Measurements from ENCODE around the gene N4BP2L2.

The N4BP2L2 gene

GRCh38 chr13:32525766-32526165 lies 12.8 kb downstream of the N4BP2L2 start:
- no peak for TF ChIP-seq CTCF (IDR thresholded peaks at IDR 0.05; ENCODE audit: control extremely low read depth, extremely low read depth, low read depth, missing control alignments)
- ChIA-PET CTCF (interaction anchor here (1.6 to 1.9 kb wide), 2 partner anchors 13 to 16 kb away, joined by 4 to 5 read pairs; partner anchors contain the start of gene N4BP2L2), POLR2A (no interaction called here)
- DNase-seq (ENCODE audit: extremely low spot score), result no peak

GRCh38 chr13:32515246-32515645 lies 23.3 kb downstream of the N4BP2L2 start:
- no peak for TF ChIP-seq CTCF (IDR thresholded peaks at IDR 0.05; ENCODE audit: control extremely low read depth, extremely low read depth, low read depth, missing control alignments)
- CTCF ChIA-PET, result interaction anchor here (0.7 kb wide), 1 partner anchor 37 kb away, joined by 3 read pairs; no protein-coding TSS in a partner anchor

GRCh38 chr13:32511482-32511881 lies 27.1 kb downstream of the N4BP2L2 start:
- TF ChIP-seq CTCF (IDR thresholded peaks at IDR 0.05; ENCODE audit: control extremely low read depth, extremely low read depth, low read depth, missing control alignments), result no peak
- no peak for DNase-seq (ENCODE audit: extremely low spot score)
- CTCF ChIA-PET, result interaction anchor here (1.1 kb wide), 1 partner anchor 8 kb away, joined by 4 read pairs; no protein-coding TSS in a partner anchor
- POLR2A ChIA-PET, result no interaction called here

More at GRCh38 chr13:32515246-32515645, 23.3 kb downstream of the N4BP2L2 start:
- DNase-seq (ENCODE audit: extremely low spot score), result no peak
- POLR2A ChIA-PET, result no interaction called here

GRCh38 chr13:32504876-32505275 lies 33.7 kb downstream of the N4BP2L2 start:
- POLR2A ChIA-PET, result no interaction called here
- no peak for DNase-seq (ENCODE audit: extremely low spot score)
- TF ChIP-seq CTCF (IDR thresholded peaks at IDR 0.05; ENCODE audit: control extremely low read depth, extremely low read depth, low read depth, missing control alignments), result no peak
- CTCF ChIA-PET, result interaction anchor here (1.2 to 2.6 kb wide), 3 partner anchors 14 to 36 kb away, joined by 3 to 7 read pairs (median 5); no protein-coding TSS in a partner anchor

- ChIA-PET POLR2A (no interaction called here), CTCF (interaction anchor here (0.8 to 2.6 kb wide), 3 partner anchors 14 to 122 kb away, joined by 3 to 7 read pairs (median 5); no protein-coding TSS in a partner anchor)
- no peak for DNase-seq (ENCODE audit: extremely low spot score)
- TF ChIP-seq CTCF (IDR thresholded peaks at IDR 0.05; ENCODE audit: control extremely low read depth, extremely low read depth, low read depth, missing control alignments), result no peak
Observed at GRCh38 chr13:32504263-32504662, 34.3 kb downstream of the N4BP2L2 start.

GRCh38 chr13:32503727-32504126 lies 34.9 kb downstream of the N4BP2L2 start:
- POLR2A ChIA-PET, result interaction anchor here (0.6 kb wide), 1 partner anchor 29 kb away, joined by 3 read pairs; no protein-coding TSS in a partner anchor
- TF ChIP-seq CTCF (IDR thresholded peaks at IDR 0.05; ENCODE audit: control extremely low read depth, extremely low read depth, low read depth, missing control alignments), result no peak
- DNase-seq (ENCODE audit: extremely low spot score), result no peak
- CTCF ChIA-PET, result interaction anchor here (0.8 to 2.6 kb wide), 6 partner anchors 8 to 122 kb away, joined by 3 to 7 read pairs (median 4); no protein-coding TSS in a partner anchor
